HG03354 (cell line): ENCODE results near the gene SLC22A17.
"Not testable (repeated sequence)": the region's sequence is repeated elsewhere in the genome, so short reads cannot be mapped to it uniquely, and the experiment has no call there.

Experiments
- ATAC-seq: cut with Tn5 transposase; IDR thresholded peaks from one replicate; pipeline ENCODE4 v1.9.1; 2021; ENCODE audit warnings: mild to moderate bottlenecking; ENCODE audit not compliant: unreplicated experiment, poor library complexity, severe bottlenecking

Gene SLC22A17

DNA sequence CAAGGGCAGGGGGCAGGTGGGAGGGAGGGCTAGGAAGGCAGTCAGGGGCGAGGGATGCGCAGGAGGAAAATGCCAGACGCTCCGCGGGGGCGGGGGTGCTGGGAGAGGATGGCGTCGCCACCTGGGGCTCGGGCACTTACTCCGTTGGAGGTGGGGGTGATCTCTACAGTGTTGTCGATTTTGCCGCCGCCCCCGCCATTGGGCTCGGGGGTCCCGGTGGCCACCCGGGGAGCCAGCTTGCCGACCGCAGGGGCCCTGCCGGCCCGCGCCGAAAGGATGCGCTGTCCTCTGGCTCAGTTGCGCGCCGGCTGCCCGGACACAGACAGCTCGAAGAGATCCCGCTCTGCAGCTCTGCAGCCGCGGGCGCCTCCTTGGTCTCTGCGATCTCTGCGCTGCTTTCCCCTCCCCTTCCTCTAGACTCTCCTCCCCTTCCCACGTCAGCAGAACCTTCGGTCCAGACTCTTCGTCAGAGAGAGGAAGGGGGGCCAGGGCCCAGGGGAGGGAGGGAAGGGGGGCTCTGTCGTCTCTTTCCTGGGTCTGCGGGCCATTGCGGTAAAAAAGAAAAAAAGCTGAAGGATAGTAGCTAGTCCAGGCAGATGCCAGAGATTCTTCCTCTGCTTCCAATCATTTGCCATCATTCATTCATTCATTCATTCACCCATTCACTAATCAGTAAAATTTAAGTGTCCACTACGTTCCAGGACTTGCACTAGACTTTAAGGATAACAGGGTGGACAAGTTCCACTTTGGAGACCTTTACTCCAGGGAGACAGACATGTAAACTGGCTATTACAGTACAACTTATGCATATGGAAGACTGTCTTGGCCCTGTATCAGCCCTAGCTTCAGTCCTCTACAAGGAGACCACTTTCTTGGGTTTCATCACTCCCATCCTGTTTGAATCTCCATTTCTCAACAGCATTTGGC, at the start of gene SLC22A17:
Gene SLC22A17, minus strand, starts transcription at position 382 of the 927 bp plus-strand sequence.
- ATAC-seq: no peak

DNA sequence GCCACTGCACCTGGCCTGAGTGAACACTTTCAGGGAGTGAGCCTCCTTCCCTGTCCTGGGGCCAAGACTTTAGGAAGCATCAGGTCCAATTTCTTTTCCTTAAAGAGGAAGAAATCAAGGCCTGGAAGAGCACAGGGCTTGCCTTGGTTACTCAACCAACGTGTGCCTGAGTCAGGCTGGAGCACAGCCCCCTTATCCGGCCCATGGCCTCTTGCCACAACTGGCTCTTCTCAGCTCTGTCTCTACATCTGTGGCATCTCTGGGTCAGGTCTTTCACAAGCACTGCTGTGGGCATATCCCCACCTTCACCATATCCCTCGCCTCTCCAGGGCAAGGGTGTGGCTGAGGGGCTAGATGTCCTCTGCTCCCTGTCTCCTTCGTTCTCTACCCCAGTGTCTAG, 48.6 kb upstream of the SLC22A17 start:
- ATAC-seq: no peak

DNA sequence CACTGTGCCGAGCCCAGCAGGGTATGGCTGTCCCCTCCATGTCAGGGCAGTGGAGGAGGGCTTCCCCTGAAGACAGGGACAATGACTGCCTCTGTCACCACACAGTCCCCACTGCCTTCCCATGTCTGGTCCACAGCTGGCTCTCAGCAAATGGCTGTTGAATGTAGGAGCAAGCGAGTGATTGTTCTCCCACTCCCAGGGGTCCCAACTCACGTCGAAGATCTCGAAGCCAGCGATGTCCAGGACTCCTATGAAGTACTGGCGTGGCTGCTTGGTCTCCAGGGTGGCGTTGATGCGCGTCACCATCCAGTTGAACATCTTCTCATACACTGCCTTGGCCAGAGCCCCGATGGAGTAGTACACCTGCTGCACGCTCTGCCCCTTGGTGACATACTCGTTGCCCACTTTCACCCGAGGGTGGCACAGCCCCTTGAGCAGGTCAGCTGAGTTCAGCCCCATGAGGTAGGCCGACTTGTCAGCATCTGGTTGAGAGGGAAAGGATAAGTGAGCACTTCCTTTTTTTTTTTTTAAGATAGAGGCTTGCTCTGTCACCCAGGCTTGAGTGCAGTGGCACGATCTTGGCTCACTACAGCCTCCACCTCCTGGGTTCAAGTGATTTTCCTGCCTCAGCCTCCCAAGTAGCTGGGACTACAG, 47.9 kb upstream of the SLC22A17 start:
- not testable (repeated sequence) for ATAC-seq

DNA sequence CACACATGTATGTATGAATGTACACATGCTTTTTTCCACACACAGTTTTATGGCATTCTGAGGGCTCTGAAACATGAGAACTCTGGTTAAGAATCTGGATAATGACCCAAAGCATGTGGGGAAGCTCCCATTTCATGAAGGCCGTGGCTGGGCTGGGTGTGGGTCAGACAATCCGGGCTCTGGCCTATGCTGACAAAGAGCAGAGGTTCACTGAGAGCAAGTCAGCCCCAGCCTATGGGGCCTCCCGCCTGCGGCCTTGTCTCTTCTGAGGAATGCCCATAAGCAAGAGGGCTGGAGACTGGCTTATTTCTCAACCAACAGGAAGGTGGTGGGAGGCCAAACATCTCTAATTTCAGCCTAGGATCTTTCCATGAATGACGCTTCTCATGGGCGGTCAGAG, 46.9 kb upstream of the SLC22A17 start:
- ATAC-seq: no peak

DNA sequence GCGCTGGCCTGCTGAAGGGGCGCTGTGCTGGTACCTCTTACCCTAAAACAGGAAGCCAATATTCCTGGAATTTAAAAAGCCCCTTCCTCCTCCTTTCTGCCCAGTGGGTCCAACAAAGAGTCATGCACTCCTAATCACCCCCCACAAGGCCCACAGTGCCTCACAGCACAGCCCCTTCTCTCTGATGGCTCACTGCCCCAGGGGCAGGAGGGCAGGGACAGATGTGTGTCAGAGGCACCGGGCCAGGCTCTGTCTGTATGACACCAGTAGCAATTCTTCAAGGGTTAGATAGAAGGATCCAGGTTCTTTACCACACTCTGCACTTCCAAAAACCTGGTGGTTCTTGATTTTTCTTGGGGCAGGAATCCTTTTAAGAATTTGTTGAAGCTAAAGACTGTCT, 46.4 kb upstream of the SLC22A17 start:
- no peak for ATAC-seq

DNA sequence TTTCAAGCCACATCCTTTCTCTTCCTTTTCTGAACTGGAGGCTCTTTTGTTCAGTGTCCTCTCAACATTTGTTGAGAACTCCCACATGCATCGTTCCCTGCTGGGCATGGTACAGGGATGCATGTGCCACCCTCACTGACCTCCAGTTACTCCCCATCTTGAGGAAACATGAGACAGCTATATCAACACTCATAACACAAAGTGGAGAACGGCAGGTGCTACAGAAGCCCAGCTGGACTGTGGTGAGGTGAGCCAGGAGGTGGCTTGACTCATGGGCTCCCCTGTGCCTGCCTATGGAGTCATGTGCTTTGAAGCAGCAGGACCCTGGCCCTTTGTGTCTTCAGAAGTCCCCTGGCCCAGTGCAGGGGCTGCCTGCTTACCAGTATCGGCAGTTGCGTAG, 45.7 kb upstream of the SLC22A17 start:
- ATAC-seq: no peak

DNA sequence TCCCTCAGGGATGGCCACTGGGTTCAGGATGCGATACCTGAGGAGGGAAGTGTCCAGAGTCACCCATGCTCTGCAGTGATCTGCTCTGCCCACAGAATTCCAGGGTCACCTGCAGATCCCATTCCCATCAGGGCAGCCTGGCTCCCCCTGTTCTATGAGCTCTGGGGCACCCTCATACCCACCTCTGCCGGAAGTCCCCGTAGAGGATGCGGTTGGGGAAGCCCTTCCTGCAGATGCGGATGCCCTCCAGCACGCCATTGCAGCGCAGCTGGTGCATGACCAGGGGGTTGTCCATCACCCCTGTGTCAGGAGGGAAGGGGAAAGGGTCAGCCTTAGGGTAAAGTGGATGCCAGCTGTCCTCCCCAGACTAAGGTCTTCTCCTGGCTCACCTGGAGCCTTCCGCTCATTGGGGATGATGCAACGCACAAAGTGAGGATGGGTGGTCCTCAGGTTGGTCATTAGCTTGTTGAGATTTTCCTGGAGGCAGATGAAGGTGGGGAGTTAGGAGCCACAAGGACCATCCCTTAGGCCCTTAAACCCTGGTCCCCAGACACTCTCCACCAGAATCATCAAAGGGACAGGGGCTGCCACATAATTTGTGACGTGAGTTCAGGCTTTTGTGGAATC, 44.2 kb upstream of the SLC22A17 start:
- no peak for ATAC-seq

DNA sequence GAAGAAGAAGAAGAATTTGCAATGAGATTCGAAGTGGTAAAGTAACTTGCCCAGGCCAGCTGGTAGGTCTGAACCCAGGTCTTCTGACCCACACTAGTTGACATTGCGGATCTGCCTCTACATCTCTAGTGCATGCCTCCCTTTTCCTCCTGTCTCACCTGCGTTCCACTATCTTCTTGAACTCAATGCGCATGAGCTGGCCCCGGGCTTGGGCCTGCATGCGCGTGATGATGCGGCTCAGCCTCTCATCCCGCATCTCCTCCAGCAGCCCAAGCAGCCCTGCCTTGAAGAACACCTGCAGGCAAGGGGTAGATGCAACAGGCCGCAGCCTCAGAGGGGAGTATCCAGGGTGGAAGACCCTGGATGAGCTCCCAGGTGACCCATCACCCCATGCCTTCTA, 43.4 kb upstream of the SLC22A17 start:
- ATAC-seq: no peak

DNA sequence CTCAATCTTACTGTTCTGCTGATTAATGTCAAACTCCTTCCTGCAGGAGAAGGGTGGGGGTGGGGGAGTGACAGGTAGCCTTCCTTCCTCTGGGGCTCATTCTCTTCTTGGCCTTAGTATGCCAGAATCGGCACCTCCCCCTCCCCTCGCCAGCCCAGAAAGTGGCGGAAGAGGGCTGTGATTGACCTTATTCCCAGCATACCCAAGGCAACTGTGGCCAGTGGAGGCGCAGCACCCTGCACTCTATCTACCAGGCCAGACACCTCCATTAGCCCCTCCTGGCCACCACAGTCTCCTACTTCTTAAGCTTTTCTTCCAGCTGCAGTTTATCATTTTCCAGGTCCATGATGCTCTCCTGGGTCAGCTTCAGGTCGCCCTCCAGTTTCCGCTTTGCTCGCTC, 39.9 kb upstream of the SLC22A17 start:
- no peak for ATAC-seq

DNA sequence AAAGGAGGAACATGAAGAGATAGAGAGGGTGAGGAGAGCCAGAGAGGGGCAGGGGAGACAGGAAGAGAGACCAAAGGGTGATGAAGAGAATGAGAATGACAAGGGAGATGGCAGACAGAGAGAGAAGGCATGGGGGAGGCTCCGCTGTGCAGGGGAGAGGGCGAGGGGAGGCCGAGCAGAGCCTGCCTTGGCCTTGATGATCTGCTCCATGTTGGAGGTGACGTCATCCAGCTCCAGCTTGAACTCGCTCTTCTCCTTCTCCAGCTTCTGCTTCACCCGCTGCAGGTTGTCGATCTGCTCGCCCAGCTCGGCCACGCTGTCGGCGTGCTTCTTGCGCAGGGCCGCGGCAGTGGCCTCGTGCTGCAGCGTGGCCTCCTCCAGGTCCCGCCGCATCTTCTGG, 37.2 kb upstream of the SLC22A17 start:
- not testable (repeated sequence) for ATAC-seq

DNA sequence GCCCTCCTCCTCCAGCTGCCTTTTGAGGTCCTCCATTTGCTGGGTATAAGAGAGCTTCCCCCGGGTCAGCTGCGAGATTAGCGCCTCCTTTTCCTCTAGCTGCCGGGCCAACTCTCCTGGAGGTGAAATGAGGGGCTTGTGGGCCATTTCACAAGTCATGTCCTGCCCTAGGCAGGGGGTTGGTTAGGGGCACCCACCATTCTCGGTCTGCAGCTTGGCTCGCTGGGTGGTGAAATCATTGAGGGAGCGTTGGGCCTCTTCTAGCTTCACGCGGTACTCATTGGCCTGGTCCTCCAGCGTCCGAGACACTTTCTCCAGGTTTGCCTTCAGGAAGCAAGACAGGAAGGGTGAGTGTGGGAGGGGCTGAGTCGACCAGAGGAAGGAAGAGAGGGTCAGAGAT, 36.7 kb upstream of the SLC22A17 start:
- ATAC-seq: no peak

DNA sequence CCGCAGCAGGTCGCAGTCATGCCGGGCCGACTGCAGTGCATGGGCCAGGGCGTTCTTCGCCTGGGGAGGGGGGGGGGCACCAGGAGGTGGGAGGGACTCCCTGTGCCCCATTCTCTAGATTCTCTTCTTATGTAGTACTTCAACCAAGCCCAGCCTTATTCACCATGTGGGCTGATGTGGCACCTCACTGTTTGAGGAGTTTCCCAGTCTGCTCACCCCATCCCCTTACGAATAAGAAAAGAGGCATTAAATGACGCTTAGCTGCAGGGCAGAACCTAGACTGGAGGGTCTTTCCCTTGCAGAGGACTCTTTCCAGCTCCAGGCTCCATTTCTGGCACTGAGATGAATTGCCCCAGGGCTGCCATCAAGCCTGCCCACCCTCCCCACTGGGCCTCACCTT, 36.3 kb upstream of the SLC22A17 start:
- no peak for ATAC-seq

DNA sequence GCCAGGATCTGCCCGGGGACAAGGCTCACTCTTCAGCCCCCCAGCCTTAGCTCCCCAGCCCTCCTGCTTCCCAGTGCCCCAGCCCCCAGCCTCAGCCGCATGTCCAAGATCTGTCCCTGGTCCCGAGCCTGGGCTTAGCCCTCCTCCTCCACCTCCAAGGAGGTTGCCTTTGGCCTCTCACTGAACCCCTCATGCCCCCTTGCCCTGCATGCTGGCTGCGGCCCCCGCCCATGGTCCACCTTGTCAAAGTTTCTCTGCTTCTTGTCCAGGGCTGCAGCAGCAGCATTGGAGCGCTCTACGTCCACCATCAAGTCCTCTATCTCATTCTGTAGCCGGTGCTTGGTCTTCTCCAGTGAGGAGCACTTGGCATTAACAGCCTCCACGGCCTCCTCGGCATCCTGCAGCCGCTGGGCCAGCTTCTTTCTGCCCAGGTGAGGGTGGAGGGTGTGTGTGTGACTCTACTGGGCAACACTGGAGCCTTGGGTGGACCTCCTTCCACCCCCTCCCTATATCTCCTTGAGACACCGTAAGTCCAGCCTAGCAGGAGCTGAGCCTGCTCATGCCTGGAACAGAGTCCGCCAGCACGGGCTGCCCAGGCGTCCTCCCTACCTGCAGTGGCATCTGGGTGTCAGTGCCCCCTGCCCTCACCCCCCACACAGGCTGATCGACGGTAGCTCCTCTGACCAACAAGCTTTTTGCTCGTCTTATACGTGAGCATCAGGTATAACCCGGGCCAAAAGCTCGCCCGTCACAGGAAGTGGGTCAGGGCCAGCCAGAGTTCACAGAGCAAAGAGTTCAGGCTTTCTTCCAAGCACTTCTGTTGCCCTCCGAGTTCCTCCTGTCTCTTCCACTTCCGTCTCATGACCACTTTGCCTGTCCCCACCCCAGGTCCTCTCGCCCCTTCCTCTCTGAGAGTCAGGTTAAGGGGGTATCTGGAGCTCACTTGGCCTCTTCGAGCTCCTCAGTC, 35.5 kb upstream of the SLC22A17 start:
- ATAC-seq: no peak

DNA sequence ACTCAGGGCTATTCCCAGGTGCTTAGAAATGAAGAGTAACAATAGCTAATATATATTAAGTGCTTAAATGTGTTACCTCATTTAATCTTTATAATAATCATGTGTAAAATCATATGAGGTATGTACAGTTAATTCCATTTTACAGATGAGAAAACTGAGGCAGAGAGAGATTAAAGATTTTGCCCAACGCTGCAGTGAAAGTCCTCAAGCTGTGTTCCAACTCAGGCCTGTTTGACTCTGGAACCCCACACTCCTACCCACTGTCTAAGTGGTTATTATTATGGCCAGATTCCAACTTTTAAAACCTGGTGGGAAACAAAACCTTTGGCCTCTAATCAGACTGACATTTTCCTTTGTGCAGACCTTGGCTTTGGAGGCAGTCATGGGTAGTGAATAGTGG, 34.3 kb upstream of the SLC22A17 start:
- no peak for ATAC-seq

DNA sequence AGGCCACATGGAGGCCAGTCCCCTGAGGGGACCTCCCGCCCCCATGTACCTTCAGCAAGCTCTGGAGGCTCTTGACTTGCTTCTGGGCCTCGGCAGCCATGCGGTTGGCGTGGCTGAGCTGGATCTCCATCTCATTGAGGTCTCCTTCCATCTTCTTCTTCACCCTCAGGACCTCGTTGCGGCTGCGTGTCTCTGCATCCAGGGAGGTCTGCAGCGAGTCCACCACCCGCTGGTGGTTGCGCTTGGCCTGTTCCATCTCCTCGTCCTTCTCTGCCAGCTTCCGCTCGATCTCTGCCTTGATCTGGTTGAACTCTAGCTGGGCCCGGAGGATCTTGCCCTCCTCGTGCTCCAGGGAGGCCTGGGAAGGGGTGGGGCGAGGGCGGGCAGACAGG, 33.6 kb upstream of the SLC22A17 start:
- ATAC-seq: not testable (repeated sequence)

DNA sequence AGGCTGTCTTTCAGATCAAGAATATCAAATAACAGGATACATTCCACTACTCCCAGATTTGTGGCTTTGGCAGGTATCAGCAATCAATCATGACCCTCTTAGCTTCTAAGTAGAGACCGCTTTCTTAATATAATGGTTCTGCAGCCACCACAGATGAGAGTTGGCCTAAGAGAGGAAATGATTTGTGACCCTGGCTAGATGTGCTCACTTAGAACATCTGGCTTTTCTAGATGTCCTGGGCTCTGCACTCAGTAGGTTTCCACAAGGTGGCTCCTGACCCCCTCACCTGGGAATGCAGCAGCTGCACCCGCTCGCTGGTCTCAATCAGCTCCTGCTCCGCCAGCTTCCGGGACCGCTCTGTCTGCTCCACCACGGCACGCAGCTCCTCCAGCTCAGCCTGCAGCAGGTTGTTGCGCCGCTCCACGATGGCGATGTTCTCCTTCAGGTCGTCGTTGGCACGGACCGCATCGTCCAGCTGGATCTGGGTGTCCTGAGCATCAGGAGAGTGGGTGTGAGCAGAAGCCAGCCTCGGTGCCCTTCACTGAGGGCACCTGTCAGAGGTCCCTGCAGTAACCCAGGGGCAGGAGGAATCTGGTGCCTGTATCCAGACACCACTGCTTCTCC, 33.1 kb upstream of the SLC22A17 start:
- no peak for ATAC-seq

DNA sequence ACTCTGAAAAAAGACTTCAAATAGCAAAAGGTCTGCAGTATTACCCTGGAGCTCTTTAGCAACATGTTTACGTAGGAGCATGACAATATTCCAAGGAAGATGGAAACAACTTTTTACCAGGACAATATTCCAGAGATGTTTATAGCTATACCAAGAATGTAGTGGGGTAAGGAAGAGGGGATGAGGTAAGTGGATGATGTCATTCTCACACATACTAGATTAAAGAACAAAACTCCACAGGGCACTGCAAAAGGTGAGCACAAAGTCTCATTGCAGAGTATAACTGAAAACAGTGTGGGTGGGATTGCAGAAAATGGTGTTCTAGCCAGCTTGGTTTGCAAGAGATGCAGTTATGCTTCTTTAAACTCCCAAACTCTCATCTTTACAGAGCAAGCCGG, 32.6 kb upstream of the SLC22A17 start:
- ATAC-seq: no peak

DNA sequence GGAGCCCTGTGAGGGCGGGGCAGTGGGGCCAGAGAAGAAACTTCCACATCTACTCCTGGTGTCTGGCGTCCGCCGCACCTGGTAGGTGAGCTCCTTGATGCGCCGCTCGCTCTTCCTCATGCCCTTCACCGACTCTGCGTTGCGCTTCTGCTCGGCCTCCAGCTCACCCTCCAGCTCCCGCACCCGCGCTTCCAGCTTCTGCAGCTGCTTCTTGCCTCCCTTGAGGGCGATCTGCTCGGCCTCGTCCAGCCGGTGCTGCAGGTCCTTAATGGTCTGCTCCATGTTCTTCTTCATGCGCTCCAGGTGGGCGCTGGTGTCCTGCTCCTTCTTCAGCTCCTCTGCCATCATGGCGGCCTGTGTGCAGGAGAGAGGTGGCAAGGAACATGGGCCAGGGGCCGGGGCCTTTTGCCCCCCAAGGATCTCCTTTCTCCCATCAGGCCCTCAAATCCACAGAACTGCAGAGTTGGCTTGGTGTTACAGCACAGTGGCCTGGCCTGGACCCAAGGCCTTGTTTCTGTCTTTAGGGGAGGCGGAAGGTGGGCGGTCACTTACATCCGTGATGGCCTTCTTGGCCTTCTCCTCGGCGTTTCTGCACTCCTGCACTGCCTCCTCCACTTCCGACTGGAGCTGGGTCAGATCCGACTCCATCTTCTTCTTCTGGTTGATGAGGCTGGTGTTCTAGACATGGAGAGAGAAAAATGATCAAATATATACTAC, 31.8 kb upstream of the SLC22A17 start:
- no peak for ATAC-seq
